ENCODE data around the gene SRRM2.
"Not testable (repeated sequence)": the region's sequence is repeated elsewhere in the genome, so short reads cannot be mapped to it uniquely, and the experiment has no call there.

The SRRM2 gene

GRCh38 chr16:2715519-2715918 is 36.9 kb upstream of the SRRM2 start:
- peak; percentile 14 to 36 for DNase-seq

GRCh38 chr16:2715966-2716885 is 36.2 kb upstream of the SRRM2 start:
- no peak for DNase-seq

- no peak for DNase-seq
Observed at GRCh38 chr16:2716948-2717347, 35.5 kb upstream of the SRRM2 start.

DNA sequence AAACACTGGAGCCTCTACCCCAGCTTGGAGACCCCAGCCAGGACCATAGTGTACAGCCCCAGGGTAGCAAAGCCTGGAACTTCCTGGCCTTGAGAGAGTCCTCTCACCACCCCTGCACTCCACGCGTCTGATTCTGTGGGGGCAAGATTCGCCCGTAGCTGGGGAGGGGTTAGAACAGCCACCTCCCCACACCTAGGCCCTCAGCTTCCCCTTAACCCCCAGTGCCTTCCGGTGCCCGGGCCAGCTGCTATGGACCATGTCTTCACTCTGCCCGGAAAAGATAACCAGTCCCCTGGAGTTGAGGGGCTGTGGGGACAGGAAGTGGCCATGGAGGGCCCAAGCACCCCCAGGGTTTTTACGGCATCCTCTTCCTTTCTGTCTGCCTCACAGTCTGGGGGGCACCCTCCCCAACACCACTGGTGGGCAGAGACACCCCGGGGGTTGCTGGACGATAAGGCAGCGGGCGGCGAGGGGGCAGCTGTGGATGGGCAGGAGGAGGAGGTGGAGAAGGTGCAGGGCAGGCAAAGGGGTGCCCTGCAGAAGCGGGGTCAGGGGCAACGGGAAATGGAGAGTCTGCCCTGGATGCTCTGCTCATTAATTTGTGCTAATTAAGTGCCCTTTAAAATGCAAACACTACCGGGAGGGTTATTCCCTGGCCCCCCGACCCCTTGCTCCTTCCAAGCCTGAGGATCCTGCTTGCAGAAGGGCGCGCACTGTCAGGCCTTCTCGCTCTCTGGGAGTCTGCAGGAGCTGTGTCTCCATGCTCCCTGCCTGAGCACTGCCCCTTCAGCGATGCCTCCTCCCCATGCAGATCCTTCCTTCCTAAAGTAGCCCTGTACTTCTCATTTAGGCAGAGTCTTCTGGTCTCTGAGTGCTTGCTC is 34.8 kb upstream of the SRRM2 start:
- no peak for DNase-seq

GRCh38 chr16:2719328-2720063 is 32.9 kb upstream of the SRRM2 start:
- no peak for DNase-seq

GRCh38 chr16:2720064-2720457 is 32.4 kb upstream of the SRRM2 start, which contains the start of gene PRSS27:
Gene PRSS27, minus strand, starts transcription at chr16:2720224. Its CDS starts 64 bp downstream, at chr16:2720160.
- no peak for DNase-seq

DNA sequence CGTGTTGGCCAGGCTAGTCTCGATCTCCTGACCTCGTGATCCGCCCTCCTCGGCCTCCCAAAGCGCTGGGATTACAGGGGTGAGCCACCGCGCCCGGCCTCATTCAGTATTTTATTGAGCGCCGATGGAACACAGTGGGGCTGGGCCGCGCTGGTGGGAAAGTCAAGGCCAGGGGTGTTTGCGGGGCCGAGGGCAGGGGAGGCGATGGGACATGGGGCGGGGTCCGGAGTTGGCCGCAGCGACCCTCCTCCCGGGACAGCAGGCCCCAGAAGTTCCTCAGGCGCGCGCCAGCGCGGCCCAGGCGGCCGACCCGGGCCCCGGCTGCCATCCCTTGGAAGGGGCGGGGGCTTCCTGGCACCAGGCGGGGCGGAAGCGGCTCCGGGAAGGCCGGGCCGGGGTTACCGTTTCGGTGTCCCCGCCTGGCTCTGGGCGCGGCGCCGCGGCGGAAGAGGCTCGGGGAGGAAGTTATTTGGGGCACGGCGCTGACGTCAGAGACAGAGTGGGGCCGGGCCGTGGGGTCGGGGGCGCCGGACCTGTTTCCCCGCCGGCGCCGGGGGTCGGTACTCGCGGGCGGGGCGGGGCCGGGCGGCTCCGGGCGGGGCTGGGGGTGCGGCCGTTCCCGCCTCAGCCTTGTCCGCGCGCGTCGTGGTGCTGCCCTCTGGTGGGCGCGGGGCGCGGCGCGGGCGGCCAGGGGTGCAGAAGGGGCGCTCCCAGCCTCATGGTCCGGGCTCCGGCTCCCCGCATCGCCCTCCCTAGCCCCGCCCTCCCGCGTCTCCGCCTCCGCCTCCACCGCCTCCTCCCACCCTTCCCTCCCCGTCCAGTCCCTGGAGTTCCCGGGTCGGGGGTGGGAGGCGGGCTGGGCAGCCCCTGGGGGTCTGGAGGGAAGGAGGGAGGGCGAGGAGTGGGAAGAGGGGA is 31.5 kb upstream of the SRRM2 start:
- peak; percentile 51 to 59 for DNase-seq

DNA sequence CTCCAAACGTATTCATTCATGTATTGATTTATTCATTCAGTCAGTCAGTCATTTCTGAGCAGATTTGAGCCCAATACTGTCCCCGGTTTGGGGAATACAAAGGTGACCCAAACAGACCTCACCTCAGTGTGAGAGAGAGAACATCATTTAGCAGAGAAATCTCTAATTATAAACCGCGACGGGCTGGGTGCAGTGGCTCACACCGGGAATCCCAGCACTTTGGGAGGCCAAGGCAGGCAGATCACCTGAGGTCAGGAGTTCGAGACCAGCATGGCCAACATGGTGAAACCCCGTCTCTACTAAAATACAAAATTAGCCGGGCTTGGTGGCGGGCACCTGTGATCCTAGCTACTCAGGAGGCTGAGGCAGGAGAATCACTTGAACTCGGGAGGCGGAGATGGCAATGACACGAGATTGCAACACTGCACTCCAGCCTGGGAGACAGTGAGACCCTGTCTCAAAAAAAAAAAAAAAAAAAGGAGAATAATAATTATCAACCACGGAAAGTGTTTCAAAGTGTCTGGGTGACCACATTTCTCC is 30.7 kb upstream of the SRRM2 start:
- not testable (repeated sequence) for DNase-seq

DNA sequence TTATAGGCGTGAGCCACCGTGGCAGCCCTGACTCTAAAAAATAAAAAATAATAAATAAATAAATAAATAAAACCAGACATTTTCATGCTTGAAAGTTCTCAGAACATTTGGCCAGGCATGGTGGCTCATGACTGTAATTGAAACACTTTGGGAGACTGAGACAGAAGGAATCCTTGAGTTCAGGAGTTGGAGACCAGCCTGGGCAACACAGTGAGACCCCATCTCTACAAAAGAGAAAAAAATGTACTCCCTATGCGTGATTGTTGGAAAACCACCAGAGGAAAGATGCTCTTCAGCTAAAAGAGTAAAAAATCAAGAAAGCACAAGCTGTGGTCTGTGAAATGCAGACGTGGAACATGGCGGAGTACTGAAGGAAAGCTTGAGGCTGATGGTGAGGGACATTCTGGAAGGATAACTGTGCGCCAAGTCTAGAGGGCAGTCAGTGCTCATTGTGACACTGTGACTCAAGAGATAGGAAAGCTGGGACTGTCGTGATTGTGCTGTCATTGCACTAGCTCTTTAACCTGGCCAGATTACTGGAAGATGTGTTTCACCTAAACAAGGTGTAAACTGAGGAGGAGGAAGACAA is 28.3 kb upstream of the SRRM2 start:
- DNase-seq: no peak

- DNase-seq: no peak
Observed at GRCh38 chr16:2724816-2725348, 27.6 kb upstream of the SRRM2 start.

- no peak for DNase-seq
Observed at GRCh38 chr16:2726923-2727322, 25.5 kb upstream of the SRRM2 start.

- DNase-seq: no peak
Observed at GRCh38 chr16:2728034-2728433, 24.4 kb upstream of the SRRM2 start.

- DNase-seq: no peak
Observed at GRCh38 chr16:2734844-2735515, 17.5 kb upstream of the SRRM2 start.

DNA sequence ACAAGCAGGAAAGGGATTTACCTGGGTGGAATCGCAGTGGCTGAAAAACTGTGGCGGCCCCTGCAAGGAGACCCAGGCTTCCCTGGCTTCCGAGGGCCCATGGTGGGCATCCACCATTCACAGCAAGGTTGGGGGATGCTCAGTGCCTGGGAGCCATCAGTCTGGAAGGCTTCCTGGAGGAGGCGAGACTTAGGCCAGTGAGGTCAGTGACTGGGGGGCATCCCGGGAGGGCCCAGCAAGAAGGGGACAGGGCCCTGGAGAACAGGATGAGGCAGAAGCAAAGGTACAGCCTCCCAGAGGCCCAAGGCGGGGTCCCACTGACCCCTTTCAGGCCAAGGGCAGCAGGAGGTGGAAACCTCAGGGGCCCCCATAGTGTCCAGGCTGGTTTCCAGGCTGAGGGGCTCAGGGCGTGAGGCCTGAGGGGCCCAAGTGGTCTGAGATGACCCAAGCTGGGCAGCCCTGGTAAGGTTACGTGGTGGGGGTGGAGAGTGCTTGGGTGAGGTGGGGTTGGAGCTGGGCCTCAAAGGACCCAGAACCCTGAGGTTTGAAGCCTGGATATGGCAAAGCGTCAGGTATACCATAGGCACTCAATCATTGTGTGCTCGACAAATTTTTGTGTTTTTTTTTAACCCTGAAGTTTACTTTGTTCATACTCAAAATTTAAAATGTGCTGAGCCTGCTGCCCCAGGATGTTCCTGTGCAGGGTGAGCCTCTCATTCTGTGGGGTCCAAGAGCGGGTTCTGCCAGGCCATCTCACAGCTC is 15.8 kb upstream of the SRRM2 start:
- DNase-seq: no peak

DNA sequence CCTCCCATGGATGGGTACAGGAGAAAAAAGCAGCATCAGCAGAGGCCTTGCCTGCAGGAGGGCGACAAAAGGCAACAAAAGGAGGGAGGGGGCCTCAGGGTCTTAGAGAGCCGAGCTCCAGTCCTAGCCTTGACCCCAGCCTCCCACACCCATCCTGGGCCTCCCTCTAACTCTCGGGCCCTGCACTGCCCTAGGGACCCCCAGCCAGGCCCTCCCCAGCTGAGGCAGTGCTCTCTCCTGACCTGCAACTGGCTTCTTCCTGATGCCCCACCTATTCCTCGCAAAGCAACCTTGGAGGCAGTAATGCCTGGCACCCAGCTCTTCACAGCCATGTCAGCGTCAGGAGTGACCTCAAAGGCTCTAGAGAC is 15.2 kb upstream of the SRRM2 start:
- no peak for DNase-seq

DNA sequence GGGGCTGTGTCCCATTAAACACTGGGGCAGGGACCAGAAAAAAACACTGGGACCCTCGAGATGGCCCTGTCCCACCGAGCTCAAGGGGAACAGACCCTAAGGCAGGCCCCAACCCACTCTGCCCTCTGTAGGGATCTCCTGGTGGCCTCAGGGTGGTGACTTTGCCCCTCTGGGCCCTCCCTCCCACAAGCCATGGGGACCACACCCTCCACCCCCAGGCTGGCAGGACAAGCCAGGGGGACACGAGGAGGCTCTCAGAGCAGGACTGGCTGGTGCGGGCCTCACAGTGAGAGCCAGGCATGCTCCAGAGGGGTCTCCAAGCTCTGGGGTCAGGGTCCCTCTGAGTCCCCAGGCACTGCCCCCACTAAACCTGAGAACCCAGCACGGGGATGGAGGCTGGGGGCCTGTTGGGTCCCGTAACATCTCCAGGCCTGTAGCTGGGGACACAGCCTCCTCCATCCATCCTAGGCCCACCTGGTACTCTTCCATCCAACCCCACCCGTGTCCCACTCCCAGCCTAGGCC is 14.5 kb upstream of the SRRM2 start:
- no peak for DNase-seq

- DNase-seq: no peak
Observed at GRCh38 chr16:2738615-2739014, 13.8 kb upstream of the SRRM2 start.

- no peak for DNase-seq
Observed at GRCh38 chr16:2739625-2740430, 12.6 kb upstream of the SRRM2 start.

Data from Kasumi-1 (cell line).